ENCODE measurements around the gene MAPK8IP1.

Gene MAPK8IP1

GRCh38 chr11:45884596-45885185 is 760 bp upstream of the MAPK8IP1 start:
- Mint-ChIP-seq H3K4me3 (peak overlapping the region; percentile 79), H3K9me3 (no peaks in the 10 kb centered on the region), H3K27ac (no peak overlapping the region), H3K36me3 (ENCODE audit: low read depth) (peaks cover 10% of the 10 kb centered on the region), H3K27me3 (ENCODE audit: low read depth, poor library complexity) (peaks cover 50% of the 10 kb centered on the region), H3K4me1 (peaks cover 12% of the 10 kb centered on the region)
- no peak for DNase-seq
- TF ChIP-seq, protein P1, sequence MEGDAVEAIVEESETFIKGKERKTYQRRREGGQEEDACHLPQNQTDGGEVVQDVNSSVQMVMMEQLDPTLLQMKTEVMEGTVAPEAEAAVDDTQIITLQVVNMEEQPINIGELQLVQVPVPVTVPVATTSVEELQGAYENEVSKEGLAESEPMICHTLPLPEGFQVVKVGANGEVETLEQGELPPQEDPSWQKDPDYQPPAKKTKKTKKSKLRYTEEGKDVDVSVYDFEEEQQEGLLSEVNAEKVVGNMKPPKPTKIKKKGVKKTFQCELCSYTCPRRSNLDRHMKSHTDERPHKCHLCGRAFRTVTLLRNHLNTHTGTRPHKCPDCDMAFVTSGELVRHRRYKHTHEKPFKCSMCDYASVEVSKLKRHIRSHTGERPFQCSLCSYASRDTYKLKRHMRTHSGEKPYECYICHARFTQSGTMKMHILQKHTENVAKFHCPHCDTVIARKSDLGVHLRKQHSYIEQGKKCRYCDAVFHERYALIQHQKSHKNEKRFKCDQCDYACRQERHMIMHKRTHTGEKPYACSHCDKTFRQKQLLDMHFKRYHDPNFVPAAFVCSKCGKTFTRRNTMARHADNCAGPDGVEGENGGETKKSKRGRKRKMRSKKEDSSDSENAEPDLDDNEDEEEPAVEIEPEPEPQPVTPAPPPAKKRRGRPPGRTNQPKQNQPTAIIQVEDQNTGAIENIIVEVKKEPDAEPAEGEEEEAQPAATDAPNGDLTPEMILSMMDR (IDR thresholded peaks at IDR 0.05): no peak

GRCh38 chr11:45885921-45886721 is 670 bp downstream of the MAPK8IP1 start:
- Mint-ChIP-seq H3K27ac (no peak overlapping the region), H3K4me1 (peaks cover 5% of the 10 kb centered on the region), H3K9me3 (no peaks in the 10 kb centered on the region), H3K36me3 (ENCODE audit: low read depth) (no peaks in the 10 kb centered on the region), H3K4me3 (peak overlapping the region; percentile 52), H3K27me3 (ENCODE audit: low read depth, poor library complexity) (peaks cover 61% of the 10 kb centered on the region)
- TF ChIP-seq, protein P1 (IDR thresholded peaks at IDR 0.05): no peak
- peak; percentile 29 for DNase-seq

DNA sequence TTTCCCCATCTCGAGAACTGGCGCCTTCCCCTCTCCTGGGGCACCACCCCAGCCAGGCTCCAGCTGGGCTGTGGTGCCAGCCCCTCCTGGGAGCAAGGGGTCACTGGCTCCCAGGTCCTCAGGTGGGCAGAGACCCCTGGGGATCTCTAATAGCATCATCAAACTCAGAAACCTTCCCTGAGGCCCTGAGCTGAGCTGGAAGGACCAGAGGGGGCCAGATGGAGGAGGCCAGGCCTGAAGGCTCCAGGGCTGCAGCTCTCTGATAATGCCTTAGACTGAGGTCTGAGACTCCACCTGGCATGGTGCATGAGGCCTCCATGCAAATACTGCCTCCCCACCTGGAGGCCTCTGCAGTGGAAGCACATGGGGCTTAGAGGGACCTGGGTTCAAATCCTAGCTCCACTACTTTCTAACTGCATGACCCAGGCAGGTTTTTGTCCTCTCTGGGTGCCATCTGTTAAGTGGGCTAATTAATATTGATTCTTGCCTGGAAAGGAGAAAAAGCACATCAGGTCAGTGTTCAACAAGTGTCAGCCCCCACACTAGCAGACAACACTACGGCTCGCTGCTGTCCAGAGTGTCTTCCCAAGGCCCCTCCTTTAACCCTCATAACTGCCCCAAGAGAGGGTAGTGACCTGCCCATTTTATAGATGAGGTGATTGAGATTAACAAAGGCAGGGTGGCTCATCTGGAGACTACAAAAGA is 1.5 kb downstream of the MAPK8IP1 start:
- Mint-ChIP-seq H3K4me3 (peak overlapping the region; percentile 52), H3K27ac (no peak overlapping the region), H3K9me3 (no peaks in the 10 kb centered on the region), H3K36me3 (ENCODE audit: low read depth) (no peaks in the 10 kb centered on the region), H3K4me1 (peaks cover 5% of the 10 kb centered on the region), H3K27me3 (ENCODE audit: low read depth, poor library complexity) (peaks cover 69% of the 10 kb centered on the region)
- no peak for DNase-seq
- TF ChIP-seq, protein P1 (IDR thresholded peaks at IDR 0.05): no peak

DNA sequence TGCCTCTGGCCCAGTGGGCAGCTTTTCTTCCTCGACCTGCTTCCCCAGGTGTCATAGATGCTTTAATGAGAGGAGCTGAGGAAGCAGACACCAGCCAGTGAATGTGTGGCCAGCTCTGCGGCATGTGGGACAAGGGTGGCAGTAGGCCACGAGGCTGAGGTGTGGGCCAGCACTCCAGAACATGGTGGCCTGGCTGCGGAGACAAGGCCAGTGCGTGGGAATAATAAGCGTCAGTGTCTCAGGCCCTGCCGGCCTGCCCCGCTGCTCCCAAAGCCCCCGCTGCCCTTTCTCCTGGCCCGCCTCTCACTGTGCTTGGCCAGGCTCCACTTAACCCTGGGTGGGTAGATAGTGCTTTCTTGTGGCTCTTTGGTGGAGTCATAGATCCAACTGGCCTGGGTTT is 2.1 kb downstream of the MAPK8IP1 start:
- Mint-ChIP-seq H3K36me3 (ENCODE audit: low read depth) (no peaks in the 10 kb centered on the region), H3K4me3 (peak overlapping the region; percentile 44), H3K9me3 (no peaks in the 10 kb centered on the region), H3K27ac (no peak overlapping the region), H3K27me3 (ENCODE audit: low read depth, poor library complexity) (peaks cover 69% of the 10 kb centered on the region), H3K4me1 (peaks cover 5% of the 10 kb centered on the region)
- DNase-seq: no peak
- TF ChIP-seq, protein P1 (IDR thresholded peaks at IDR 0.05): no peak

DNA sequence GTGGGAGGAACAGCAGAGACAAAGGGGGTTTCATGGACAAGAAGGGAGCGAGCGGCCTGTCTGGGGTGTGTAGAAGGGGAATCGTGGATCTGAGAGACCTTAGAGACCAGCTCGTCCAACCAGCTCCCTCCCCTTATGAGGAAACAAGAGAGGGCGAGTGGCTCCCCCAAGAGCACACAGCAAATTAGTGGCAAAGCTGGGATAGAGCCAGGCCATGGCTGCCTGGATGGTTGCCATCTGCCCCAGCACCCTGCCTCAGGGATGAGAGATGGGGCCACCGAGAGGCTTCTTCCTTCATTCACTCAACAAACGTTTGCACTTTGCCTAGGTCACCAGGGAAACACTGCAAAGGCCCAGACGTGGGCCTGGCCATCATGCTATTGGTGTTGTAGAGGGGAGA is 4.1 kb downstream of the MAPK8IP1 start:
- TF ChIP-seq, protein P1 (IDR thresholded peaks at IDR 0.05): no peak
- no peak overlapping the region for H3K4me3 Mint-ChIP-seq
- H3K4me1 Mint-ChIP-seq: peaks cover 18% of the 10 kb centered on the region
- no peaks in the 10 kb centered on the region for H3K9me3 Mint-ChIP-seq
- peaks cover 63% of the 10 kb centered on the region for H3K27me3 Mint-ChIP-seq (ENCODE audit: low read depth, poor library complexity)
- no peak for DNase-seq
- H3K36me3 Mint-ChIP-seq (ENCODE audit: low read depth): no peaks in the 10 kb centered on the region
- H3K27ac Mint-ChIP-seq: no peak overlapping the region

All from nephron progenitor cell (in vitro differentiated cells).